ENCODE data around the gene AVP.

DNA sequence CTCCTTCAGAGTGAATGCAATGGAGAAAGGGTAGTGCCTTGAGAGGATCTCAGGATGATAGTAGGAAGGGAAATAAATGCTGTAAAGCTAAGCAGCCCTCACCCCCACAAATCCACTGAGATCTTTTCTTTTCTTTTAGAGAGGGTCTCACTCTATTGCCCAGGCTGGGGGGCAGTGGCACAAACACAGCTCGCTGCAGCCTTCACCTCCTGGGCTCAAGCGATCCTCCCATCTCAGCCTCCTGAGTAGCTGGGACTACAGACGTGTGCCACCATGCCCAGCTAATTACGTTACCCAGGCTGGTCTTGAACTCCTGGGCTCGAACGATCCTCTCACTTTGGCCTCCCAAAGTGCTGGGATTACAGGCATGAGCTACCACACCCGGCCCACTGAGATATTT lies 16.0 kb upstream of the AVP start:
- TF ChIP-seq SUZ12 (IDR thresholded peaks at IDR 0.05) = no peak
- TF ChIP-seq BHLHE40 (IDR thresholded peaks at IDR 0.05; ENCODE audit: borderline replicate concordance) = no peak
- TF ChIP-seq FOXA1 (IDR thresholded peaks at IDR 0.05) = no peak
- TF ChIP-seq ARNT (IDR thresholded peaks at IDR 0.05) = no peak
- no peak for TF ChIP-seq ZNF384 (IDR thresholded peaks at IDR 0.05)
- no peak for TF ChIP-seq SP1 (IDR thresholded peaks at IDR 0.05)
- TF ChIP-seq FOXK2 (IDR thresholded peaks at IDR 0.05) = no peak

Measured in HEK293T (cell line).